Sigmoid colon (tissue), 4 donors: ENCODE measurements around the gene ACADM.

ENCODE experiments used
- POLR2A ChIP-seq, 2 donors: fragments of 450-650 bp; IDR thresholded peaks; one replicate each; pipeline ENCODE4 v1.6.1; 2016; ENCODE audit warnings: antibody characterized with exemption in 2 of 2, mild to moderate bottlenecking in 2 of 2, moderate library complexity in 2 of 2
- POLR2AphosphoS5 ChIP-seq, 4 donors: sonication (generic); formaldehyde crosslinking; IDR thresholded peaks; one replicate each; pipeline ENCODE4 v1.6.1; 2017; ENCODE audit warnings: antibody characterized with exemption in 4 of 4
- TF ChIP-seq, protein P1 (sequence below), 4 experiments: fragments of 450-650 bp in 3 of 4; fragments of 200-600 bp in 1 of 4; IDR thresholded peaks; one replicate each; pipeline ENCODE4 v1.5.1; 2016 to 2019; ENCODE audit warnings: antibody characterized with exemption in 4 of 4, mild to moderate bottlenecking in 3 of 4, moderate library complexity in 2 of 4

DNA sequence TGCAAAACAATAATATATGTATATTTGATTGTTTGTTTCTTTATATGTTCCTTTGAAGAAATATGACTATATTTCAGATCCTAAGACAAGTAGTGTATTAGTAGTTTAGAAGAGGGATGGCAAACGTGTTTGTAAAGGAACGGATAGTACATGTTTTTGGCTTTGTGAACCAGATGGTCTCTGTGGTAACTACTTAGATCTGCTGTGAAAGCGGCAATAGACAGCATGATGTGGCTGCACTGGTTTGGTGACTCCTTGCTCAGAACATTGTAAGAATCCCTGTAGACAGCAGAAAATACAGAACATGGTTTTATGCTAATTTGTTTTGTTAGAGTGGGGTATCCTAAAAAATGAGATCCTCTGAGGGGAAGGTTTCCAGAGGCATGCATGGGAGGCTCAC, 3.1 kb downstream of the ACADM start:
- TF ChIP-seq, protein P1, sequence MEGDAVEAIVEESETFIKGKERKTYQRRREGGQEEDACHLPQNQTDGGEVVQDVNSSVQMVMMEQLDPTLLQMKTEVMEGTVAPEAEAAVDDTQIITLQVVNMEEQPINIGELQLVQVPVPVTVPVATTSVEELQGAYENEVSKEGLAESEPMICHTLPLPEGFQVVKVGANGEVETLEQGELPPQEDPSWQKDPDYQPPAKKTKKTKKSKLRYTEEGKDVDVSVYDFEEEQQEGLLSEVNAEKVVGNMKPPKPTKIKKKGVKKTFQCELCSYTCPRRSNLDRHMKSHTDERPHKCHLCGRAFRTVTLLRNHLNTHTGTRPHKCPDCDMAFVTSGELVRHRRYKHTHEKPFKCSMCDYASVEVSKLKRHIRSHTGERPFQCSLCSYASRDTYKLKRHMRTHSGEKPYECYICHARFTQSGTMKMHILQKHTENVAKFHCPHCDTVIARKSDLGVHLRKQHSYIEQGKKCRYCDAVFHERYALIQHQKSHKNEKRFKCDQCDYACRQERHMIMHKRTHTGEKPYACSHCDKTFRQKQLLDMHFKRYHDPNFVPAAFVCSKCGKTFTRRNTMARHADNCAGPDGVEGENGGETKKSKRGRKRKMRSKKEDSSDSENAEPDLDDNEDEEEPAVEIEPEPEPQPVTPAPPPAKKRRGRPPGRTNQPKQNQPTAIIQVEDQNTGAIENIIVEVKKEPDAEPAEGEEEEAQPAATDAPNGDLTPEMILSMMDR (IDR thresholded peaks at IDR 0.05) = no peak
- TF ChIP-seq POLR2AphosphoS5 (IDR thresholded peaks at IDR 0.05) (no peak), POLR2A (IDR thresholded peaks at IDR 0.05) (no peak)
